GM12892 (cell line): ENCODE data around the gene CDH13.

ENCODE experiments used
- POLR2A ChIP-seq: IDR thresholded peaks from 2 replicates; pipeline ENCODE4 v1.6.1; 2011; ENCODE audit warnings: low read depth, low read length, control low read depth
- TAF1 ChIP-seq: IDR thresholded peaks from 2 replicates; pipeline ENCODE4 v1.6.1; 2011; ENCODE audit warnings: low read depth, mild to moderate bottlenecking, control low read depth, low read length, borderline replicate concordance

- TF ChIP-seq TAF1 (no peak), POLR2A (no peak)
Observed at GRCh38 chr16:83738923-83739503, 1112.2 kb downstream of the CDH13 start.
